ENCODE results near the gene ANKRD63.

The ANKRD63 gene

DNA sequence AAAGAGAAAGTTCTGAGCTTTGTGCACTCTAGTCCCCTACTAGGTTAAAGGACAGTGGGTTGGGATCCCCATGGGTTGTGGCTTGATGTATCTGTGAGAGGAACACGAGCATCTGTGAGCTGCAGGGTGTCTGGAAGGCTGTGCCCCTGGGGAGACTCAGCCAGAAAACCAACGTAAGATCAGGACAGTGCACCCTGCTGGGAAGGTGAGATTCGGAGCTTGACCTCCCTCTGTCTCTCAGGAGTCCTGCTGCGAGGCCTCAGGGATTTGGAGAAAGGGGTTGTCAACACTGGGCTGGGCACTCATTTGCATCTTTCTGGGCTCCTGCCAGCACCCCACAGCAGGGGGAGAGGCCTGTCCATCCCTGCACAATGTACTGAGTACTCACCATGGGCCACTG lies 15.2 kb downstream of the ANKRD63 start:
- Histone ChIP-seq H3K9me3 (ENCODE audit: control insufficient read depth in 2 of 2, low read length in 2 of 2) (no peaks in the 10 kb centered on the region), H3K9ac (ENCODE audit: low read length in 2 of 2) (no peak overlapping the region), H3K27me3 (ENCODE audit: control insufficient read depth in 1 of 2, insufficient read depth in 2 of 2, low read length in 2 of 2) (no peaks in the 10 kb centered on the region), H3K4me3 (ENCODE audit: low read length in 2 of 2) (no peak overlapping the region), H3K4me1 (ENCODE audit: control insufficient read depth, insufficient read depth, low read length) (peaks cover 4% of the 10 kb centered on the region), H3K27ac (ENCODE audit: low read length) (no peak overlapping the region), H3K36me3 (ENCODE audit: control insufficient read depth in 2 of 2, insufficient read depth in 2 of 2, low read length in 2 of 2) (no peaks in the 10 kb centered on the region)

DNA sequence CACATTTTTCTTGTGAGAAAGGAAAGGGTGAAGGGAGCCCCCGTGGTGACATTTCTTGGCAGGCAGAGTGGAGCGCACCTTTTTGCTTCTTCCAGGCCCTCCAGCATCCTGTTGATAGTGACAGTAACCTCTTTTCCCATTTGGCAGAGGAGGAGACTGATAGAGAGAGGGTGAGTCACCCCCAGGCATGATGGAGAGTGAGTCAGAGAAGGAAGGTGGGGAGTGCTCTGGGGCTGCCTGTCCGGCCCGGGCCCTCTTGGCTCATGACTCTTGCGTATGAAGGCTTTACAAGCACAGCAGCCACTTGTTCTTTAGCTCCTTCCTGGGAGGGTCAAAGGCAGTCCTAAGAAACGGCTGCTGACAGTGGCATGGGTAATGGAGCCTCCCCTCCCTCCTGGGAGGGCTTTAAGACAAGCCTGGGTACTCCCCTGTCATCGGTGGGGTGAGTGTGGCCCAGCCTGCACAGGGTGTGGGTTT lies 16.0 kb downstream of the ANKRD63 start:
- H3K4me1 ChIP-seq (ENCODE audit: control insufficient read depth, insufficient read depth, low read length) = peaks cover 4% of the 10 kb centered on the region
- H3K27ac ChIP-seq (ENCODE audit: low read length) = no peak overlapping the region

DNA sequence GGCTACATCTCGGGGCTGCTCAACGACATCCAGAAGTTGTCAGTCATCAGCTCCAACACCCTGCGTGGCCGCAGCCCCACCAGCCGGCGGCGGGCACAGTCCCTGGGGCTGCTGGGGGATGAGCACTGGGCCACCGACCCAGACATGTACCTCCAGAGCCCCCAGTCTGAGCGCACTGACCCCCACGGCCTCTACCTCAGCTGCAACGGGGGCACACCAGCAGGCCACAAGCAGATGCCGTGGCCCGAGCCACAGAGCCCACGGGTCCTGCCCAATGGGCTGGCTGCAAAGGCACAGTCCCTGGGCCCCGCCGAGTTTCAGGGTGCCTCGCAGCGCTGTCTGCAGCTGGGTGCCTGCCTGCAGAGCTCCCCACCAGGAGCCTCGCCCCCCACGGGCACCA lies 17.0 kb downstream of the ANKRD63 start:
- H3K4me3 ChIP-seq (ENCODE audit: low read length in 2 of 2) = no peak overlapping the region
- no peak overlapping the region for H3K9ac ChIP-seq (ENCODE audit: low read length in 2 of 2)
- no peaks in the 10 kb centered on the region for H3K9me3 ChIP-seq (ENCODE audit: control insufficient read depth in 2 of 2, low read length in 2 of 2)
- H3K27ac ChIP-seq (ENCODE audit: low read length) = no peak overlapping the region
- peaks cover 4% of the 10 kb centered on the region for H3K4me1 ChIP-seq (ENCODE audit: control insufficient read depth, insufficient read depth, low read length)
- no peaks in the 10 kb centered on the region for H3K27me3 ChIP-seq (ENCODE audit: control insufficient read depth in 1 of 2, insufficient read depth in 2 of 2, low read length in 2 of 2)
- no peaks in the 10 kb centered on the region for H3K36me3 ChIP-seq (ENCODE audit: control insufficient read depth in 2 of 2, insufficient read depth in 2 of 2, low read length in 2 of 2)

More for the DNA sequence above, 16.0 kb downstream of the ANKRD63 start:
- H3K9me3 ChIP-seq (ENCODE audit: control insufficient read depth in 2 of 2, low read length in 2 of 2) = no peaks in the 10 kb centered on the region
- H3K4me3 ChIP-seq (ENCODE audit: low read length in 2 of 2) = no peak overlapping the region
- no peaks in the 10 kb centered on the region for H3K36me3 ChIP-seq (ENCODE audit: control insufficient read depth in 2 of 2, insufficient read depth in 2 of 2, low read length in 2 of 2)
- no peaks in the 10 kb centered on the region for H3K27me3 ChIP-seq (ENCODE audit: control insufficient read depth in 1 of 2, insufficient read depth in 2 of 2, low read length in 2 of 2)
- H3K9ac ChIP-seq (ENCODE audit: low read length in 2 of 2) = no peak overlapping the region

DNA sequence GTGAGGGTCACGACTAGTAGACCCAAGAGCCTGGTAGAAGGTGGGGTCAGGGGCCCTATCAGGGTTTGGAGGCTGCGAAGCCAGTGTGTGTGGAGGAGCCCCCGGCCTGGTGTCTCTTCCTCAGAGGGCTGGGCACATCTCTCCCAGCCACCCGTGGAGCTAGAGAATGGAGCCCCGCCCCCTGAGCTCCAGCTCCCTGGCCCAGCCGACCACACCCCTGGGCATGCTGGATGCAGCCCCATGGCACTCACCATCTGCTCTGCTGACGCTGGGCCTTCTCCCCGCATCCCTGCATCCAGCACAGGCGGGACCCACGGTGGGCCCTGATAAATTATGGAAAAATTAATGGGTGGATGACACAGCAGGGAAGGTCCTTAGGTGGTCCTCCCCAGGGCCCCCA lies 17.5 kb downstream of the ANKRD63 start:
- Histone ChIP-seq H3K9ac (ENCODE audit: low read length in 2 of 2) (no peak overlapping the region), H3K4me1 (ENCODE audit: control insufficient read depth, insufficient read depth, low read length) (peaks cover 4% of the 10 kb centered on the region), H3K36me3 (ENCODE audit: control insufficient read depth in 2 of 2, insufficient read depth in 2 of 2, low read length in 2 of 2) (no peaks in the 10 kb centered on the region), H3K4me3 (ENCODE audit: low read length in 2 of 2) (no peak overlapping the region), H3K9me3 (ENCODE audit: control insufficient read depth in 2 of 2, low read length in 2 of 2) (no peaks in the 10 kb centered on the region), H3K27me3 (ENCODE audit: control insufficient read depth in 1 of 2, insufficient read depth in 2 of 2, low read length in 2 of 2) (no peaks in the 10 kb centered on the region), H3K27ac (ENCODE audit: low read length) (no peak overlapping the region)

DNA sequence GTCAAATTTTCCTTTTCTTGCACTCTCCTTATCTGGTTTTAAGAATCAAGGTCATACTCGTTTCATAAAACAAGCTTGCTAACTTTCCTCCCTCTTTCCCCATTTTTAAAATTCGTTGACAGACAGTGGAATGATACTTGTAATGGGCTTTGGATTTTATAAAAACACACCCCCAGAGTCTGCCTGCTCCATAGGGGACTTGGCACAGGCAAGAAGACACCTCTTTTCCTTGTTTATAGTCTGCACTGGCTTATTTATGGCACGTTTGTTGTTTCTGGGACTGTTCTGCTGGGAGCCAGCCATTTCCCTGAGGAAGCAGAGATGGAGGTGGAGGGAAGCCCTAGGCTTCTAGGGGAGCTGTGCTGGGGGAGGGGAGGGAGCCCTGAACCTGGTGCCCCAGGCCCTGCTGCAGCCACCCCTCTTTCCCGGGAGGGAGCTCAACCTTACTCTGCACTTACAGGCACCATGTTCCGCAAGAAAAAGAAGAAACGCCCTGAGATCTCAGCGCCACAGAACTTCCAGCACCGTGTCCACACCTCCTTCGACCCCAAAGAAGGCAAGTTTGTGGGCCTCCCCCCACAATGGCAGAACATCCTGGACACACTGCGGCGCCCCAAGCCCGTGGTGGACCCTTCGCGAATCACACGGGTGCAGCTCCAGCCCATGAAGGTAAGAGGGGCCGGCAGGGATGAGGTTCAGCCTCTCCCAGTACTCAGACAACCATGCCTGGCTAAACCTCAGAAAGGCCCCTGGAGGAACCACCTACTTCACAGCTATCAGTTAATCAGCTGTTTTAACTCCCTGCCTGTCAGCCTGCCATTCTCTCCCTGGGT lies 18.3 kb downstream of the ANKRD63 start:
- Histone ChIP-seq H3K9ac (ENCODE audit: low read length in 2 of 2) (no peak overlapping the region), H3K27ac (ENCODE audit: low read length) (no peak overlapping the region), H3K9me3 (ENCODE audit: control insufficient read depth in 2 of 2, low read length in 2 of 2) (no peaks in the 10 kb centered on the region), H3K36me3 (ENCODE audit: control insufficient read depth in 2 of 2, insufficient read depth in 2 of 2, low read length in 2 of 2) (no peaks in the 10 kb centered on the region), H3K27me3 (ENCODE audit: control insufficient read depth in 1 of 2, insufficient read depth in 2 of 2, low read length in 2 of 2) (no peaks in the 10 kb centered on the region), H3K4me1 (ENCODE audit: control insufficient read depth, insufficient read depth, low read length) (peaks cover 4% of the 10 kb centered on the region), H3K4me3 (ENCODE audit: low read length in 2 of 2) (no peak overlapping the region)

DNA sequence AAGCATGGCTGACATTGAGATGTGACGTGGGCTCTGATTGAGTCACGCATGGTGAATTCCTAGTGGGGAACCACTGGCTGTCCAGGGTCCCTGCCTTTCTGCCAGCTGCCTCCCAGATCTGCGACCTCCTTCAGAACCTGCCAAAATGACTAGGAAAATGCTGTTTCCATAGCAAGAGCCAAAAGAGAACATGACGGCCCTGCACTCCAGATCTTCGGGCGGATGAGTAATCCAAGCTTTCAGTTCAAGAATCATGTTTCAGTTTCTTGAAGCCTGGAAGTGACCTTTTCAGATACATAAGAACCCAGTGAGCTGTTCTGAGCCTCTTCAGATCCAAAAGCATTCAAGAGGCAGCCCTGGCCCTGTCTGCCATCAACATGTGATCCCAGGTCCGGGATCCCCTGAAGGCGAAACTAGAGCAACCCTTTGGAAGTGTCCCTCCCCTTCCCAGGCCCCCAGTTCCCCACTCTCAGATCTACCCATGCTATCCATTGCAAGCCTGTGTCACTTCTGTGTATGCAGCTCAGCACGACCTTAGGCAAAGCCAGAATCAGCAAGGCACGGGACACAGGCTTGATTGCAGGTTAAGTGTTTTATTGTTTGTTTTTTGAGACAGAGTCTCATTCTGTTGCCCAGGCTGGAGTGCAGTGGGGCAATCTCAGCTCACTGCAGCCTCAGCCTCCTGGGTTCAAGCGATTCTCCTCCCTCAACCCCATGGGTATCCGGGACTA lies 19.7 kb downstream of the ANKRD63 start:
- H3K27ac ChIP-seq (ENCODE audit: low read length) = no peak overlapping the region
- peaks cover 2 to 3% of the 10 kb centered on the region in 2 donors for H3K27me3 ChIP-seq (ENCODE audit: control insufficient read depth in 1 of 2, insufficient read depth in 2 of 2, low read length in 2 of 2)
- H3K9ac ChIP-seq (ENCODE audit: low read length in 2 of 2) = no peak overlapping the region
- H3K4me1 ChIP-seq (ENCODE audit: control insufficient read depth, insufficient read depth, low read length) = peaks cover 4% of the 10 kb centered on the region
- no peak overlapping the region for H3K4me3 ChIP-seq (ENCODE audit: low read length in 2 of 2)
- no peaks in the 10 kb centered on the region for H3K36me3 ChIP-seq (ENCODE audit: control insufficient read depth in 2 of 2, insufficient read depth in 2 of 2, low read length in 2 of 2)
- H3K9me3 ChIP-seq (ENCODE audit: control insufficient read depth in 2 of 2, low read length in 2 of 2) = no peaks in the 10 kb centered on the region

DNA sequence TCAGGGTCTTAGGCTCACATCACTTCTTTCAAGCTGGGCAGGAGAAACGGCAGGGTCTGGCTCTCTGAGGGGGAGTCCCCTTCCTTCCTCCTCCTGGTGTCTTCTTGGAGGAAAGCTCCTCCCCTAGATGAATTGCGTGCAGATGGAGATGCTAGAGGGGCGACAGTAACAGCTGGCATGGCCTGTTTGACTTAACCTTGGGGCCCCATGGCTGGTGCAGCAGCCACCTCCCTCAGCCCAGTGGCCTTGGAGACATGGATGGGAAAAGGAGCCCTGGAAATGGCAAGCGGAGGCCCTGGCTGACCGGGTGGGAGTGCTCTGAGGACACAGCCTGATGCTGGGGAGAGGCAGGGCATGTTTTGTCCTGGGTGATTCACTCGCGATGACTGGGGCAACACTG lies 23.8 kb downstream of the ANKRD63 start:
- no peak overlapping the region for H3K9ac ChIP-seq (ENCODE audit: low read length in 2 of 2)
- H3K4me1 ChIP-seq (ENCODE audit: control insufficient read depth, insufficient read depth, low read length) = no peaks in the 10 kb centered on the region
- H3K4me3 ChIP-seq (ENCODE audit: low read length in 2 of 2) = no peak overlapping the region
- no peak overlapping the region for H3K27ac ChIP-seq (ENCODE audit: low read length)
- no peaks in the 10 kb centered on the region for H3K9me3 ChIP-seq (ENCODE audit: control insufficient read depth in 2 of 2, low read length in 2 of 2)
- peaks cover 4 to 6% of the 10 kb centered on the region in 2 donors for H3K27me3 ChIP-seq (ENCODE audit: control insufficient read depth in 1 of 2, insufficient read depth in 2 of 2, low read length in 2 of 2)
- no peaks in the 10 kb centered on the region for H3K36me3 ChIP-seq (ENCODE audit: control insufficient read depth in 2 of 2, insufficient read depth in 2 of 2, low read length in 2 of 2)

DNA sequence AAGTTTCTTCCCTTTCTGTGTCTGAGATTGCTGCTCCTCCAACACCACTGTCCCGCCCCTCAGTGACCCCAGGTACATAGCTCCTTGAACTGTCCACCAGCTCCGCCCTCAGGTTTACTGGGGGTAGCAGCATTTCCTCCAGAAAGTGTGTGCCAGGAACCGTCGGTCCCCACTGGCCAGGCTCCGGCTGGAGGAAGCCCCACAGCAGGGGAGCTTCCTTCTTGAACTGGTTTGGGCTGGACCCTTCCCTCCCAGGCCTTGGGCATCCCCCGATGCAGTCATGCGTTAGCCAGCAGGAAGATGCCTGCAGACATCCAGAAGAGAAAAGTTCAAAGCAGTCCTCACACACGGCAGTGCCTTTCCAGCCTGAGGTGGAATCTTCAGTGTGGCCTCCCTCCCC lies 24.3 kb downstream of the ANKRD63 start:
- no peaks in the 10 kb centered on the region for H3K9me3 ChIP-seq (ENCODE audit: control insufficient read depth in 2 of 2, low read length in 2 of 2)
- peaks cover 4 to 6% of the 10 kb centered on the region in 2 donors for H3K27me3 ChIP-seq (ENCODE audit: control insufficient read depth in 1 of 2, insufficient read depth in 2 of 2, low read length in 2 of 2)
- no peaks in the 10 kb centered on the region for H3K36me3 ChIP-seq (ENCODE audit: control insufficient read depth in 2 of 2, insufficient read depth in 2 of 2, low read length in 2 of 2)
- H3K4me1 ChIP-seq (ENCODE audit: control insufficient read depth, insufficient read depth, low read length) = peaks cover 1% of the 10 kb centered on the region
- H3K27ac ChIP-seq (ENCODE audit: low read length) = no peak overlapping the region
- H3K9ac ChIP-seq (ENCODE audit: low read length in 2 of 2) = no peak overlapping the region
- no peak overlapping the region for H3K4me3 ChIP-seq (ENCODE audit: low read length in 2 of 2)

DNA sequence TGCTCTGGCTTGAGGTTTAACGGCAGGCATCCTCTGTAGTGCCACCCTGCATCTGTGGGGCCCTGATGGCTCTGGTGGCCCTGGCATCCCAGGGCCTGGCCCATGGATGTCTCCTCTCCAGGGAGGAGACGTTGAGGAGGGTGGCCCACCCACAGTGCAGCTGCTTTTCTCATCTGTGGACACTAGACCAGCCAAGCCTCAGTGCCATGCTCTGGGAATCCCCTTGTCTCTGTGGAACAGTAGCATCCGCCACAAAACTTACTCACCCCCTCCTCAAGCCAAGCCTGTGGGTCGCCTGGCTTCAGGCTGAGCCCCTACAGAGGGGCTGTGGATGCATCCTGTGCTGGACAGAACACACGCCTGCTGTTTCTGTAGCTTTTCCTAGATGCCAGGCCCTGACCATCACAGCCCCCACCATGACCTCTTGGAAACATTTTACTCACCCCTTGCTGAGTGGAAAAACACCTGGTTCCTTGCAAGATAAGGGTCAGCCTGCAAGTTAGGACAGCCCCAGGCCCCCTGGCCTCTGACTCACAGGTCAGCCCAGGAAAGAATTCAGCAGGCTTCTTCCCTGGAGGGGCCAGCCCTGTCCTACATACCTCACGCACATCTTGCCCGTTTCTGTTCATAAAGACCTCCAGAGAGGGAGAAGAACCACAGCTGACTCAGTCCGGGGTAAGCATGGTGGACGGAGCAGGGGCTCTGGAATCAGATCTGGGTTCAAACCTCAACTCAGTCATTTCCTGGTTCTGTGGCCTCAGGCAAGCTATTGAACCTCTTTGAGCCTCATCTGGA lies 25.0 kb downstream of the ANKRD63 start:
- H3K27ac ChIP-seq (ENCODE audit: low read length) = no peak overlapping the region
- peaks cover 8% of the 10 kb centered on the region for H3K4me1 ChIP-seq (ENCODE audit: control insufficient read depth, insufficient read depth, low read length)
- H3K9me3 ChIP-seq (ENCODE audit: control insufficient read depth in 2 of 2, low read length in 2 of 2) = no peaks in the 10 kb centered on the region
- no peak overlapping the region for H3K4me3 ChIP-seq (ENCODE audit: low read length in 2 of 2)
- no peak overlapping the region for H3K9ac ChIP-seq (ENCODE audit: low read length in 2 of 2)
- H3K27me3 ChIP-seq (ENCODE audit: control insufficient read depth in 1 of 2, insufficient read depth in 2 of 2, low read length in 2 of 2) = peaks cover 6 to 10% of the 10 kb centered on the region in 2 donors
- H3K36me3 ChIP-seq (ENCODE audit: control insufficient read depth in 2 of 2, insufficient read depth in 2 of 2, low read length in 2 of 2) = no peaks in the 10 kb centered on the region

DNA sequence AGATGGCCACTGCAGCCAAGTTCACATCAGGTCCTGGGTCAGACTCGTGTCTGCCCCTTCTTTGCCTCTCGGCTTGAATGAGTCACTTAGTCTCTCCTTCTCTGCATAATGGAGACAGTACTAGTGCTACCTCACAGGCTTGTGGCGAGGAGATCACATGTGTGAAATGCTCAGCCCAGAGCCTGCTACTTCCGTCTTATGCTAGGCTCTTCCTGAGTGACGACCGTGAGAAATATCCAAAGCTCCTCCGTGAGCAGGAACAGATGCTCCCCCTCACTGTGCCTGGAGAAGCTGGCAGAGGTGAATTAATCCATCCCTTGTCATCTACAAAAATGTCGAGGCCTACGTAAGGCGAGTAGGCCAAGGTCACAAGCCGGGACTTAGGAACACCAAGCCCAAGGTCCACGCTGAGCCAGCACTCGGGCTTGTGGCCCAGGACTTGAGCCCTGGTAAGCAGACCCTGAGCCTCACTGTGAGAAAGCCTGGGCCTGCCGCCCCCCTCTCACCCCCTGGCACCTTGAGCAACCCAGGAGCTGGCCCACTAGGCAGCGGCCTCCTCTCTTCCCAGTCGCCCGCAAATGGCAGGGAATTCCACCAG lies 26.1 kb downstream of the ANKRD63 start:
- peaks cover 6 to 10% of the 10 kb centered on the region in 2 donors for H3K27me3 ChIP-seq (ENCODE audit: control insufficient read depth in 1 of 2, insufficient read depth in 2 of 2, low read length in 2 of 2)
- H3K4me3 ChIP-seq (ENCODE audit: low read length in 2 of 2) = no peak overlapping the region
- H3K4me1 ChIP-seq (ENCODE audit: control insufficient read depth, insufficient read depth, low read length) = peaks cover 12% of the 10 kb centered on the region
- H3K9ac ChIP-seq (ENCODE audit: low read length in 2 of 2) = no peak overlapping the region
- H3K27ac ChIP-seq (ENCODE audit: low read length) = no peak overlapping the region
- no peaks in the 10 kb centered on the region for H3K36me3 ChIP-seq (ENCODE audit: control insufficient read depth in 2 of 2, insufficient read depth in 2 of 2, low read length in 2 of 2)
- H3K9me3 ChIP-seq (ENCODE audit: control insufficient read depth in 2 of 2, low read length in 2 of 2) = no peaks in the 10 kb centered on the region
